HG03460 (cell line): ENCODE data around the gene GREB1.

Experiments used
- ATAC-seq: cut with Tn5 transposase; IDR thresholded peaks from one replicate; pipeline ENCODE4 v1.9.1; 2021; ENCODE audit not compliant: unreplicated experiment

GREB1 gene, protein sequence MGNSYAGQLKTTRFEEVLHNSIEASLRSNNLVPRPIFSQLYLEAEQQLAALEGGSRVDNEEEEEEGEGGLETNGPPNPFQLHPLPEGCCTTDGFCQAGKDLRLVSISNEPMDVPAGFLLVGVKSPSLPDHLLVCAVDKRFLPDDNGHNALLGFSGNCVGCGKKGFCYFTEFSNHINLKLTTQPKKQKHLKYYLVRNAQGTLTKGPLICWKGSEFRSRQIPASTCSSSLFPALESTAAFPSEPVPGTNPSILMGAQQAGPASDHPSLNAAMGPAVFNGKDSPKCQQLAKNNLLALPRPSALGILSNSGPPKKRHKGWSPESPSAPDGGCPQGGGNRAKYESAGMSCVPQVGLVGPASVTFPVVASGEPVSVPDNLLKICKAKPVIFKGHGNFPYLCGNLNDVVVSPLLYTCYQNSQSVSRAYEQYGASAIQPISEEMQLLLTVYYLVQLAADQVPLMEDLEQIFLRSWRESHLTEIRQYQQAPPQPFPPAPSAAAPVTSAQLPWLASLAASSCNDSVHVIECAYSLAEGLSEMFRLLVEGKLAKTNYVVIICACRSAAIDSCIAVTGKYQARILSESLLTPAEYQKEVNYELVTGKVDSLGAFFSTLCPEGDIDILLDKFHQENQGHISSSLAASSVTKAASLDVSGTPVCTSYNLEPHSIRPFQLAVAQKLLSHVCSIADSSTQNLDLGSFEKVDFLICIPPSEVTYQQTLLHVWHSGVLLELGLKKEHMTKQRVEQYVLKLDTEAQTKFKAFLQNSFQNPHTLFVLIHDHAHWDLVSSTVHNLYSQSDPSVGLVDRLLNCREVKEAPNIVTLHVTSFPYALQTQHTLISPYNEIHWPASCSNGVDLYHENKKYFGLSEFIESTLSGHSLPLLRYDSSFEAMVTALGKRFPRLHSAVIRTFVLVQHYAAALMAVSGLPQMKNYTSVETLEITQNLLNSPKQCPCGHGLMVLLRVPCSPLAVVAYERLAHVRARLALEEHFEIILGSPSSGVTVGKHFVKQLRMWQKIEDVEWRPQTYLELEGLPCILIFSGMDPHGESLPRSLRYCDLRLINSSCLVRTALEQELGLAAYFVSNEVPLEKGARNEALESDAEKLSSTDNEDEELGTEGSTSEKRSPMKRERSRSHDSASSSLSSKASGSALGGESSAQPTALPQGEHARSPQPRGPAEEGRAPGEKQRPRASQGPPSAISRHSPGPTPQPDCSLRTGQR (N-terminal part only)

DNA sequence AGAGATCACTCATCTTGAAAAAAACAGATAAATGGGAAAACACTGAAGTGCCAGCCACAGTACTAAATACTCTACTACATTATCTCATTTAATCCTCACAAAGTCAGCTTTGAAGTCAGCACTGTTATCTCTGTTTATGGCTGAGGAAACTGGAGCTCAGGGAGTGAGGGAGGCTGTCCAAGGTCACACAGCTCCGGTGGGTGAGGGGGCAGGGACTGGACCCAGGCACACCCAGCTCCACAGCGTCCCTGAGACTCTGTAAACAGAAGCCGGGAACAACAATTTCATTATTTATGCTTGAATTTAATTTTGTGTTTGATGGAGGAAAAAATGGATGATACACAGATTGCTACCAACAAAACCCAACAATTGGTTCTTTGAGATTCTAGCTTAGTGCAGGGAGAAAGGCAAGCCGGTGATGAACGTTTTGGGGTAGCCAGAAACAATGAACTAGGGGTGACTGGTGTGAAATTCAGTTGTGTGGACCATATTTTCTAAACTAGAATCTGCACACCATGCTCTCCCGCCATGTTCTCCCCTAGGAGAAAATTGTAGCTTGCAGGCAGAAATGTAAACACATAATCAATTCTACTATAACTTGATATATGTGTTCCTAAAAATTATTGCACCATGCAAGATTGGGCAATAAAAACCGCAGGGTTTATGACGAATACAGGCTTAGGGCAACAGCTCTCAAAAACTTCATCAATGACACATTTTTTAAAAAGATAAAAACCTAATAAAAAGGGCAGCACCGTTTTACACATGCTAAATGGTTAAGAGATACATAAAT is at the start of gene GREB1:
Gene GREB1 (plus strand): TSS at position 768 of the 793 bp plus-strand sequence. CDS start 22,570 bp downstream, outside the sequence.
- no peak for ATAC-seq

DNA sequence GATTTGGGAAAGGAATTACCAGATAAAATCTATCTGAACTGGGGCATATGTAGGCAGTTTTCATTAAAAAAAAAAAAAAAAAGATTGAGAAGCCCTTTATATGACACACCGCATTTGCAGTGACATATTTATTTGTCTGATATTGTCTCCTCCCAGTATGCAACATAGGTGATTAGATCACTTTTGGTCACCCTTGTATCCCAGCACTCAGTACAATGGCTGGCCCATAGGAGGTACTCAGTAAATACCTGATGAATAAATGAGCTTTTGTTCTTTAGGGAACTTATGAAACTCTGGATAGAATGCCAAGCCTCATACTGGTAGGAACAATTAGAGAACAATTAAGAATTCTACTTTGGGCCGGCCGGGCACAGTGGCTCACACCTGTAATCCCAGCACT is 45.0 kb upstream of the GREB1 start:
- ATAC-seq, result no peak

DNA sequence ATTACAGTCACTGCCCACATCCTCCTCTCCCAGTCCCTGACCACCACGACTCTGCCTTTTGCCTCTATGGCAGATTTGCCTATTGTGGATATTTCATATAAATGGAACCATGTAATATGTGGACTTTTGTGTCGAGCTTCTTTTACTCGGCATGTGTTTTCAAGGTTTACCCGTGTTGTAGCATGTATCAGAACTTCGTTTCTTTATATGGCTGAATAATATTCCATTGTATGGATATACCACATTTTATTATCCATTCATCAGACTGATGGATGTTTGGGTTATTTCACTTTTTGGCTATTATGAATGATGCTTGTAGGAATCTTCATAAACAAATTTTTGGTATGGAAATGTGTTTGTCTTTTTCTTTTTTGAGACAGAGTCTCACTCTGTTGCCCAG is 43.7 kb upstream of the GREB1 start:
- no peak for ATAC-seq

DNA sequence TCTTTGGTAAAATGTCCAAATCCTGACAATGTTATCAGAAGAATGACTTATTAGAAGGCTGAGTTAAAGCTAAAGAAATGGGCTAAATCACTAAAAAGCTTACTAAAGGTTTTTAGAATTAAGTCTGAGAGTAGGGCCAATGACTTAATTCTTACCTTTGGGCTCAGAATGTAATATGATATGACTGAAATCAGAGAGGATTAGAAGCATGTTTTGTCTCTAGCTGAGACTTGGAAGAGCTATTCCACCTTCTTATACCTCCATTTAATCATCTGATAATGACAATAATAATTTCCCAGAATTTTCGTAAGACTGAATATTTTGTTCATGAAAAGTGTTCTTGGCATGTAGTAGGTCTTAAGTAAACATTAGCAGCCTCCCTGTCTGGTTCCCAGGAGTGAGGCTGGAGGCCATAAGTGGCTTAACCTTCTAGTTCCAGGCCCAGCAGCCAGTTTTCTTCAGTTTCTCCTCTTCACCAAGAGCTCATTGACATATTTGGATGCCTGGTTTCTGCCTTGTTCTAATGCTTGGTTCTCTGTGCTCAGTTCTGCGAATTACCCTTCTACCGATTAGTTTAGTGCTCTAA is 42.4 kb upstream of the GREB1 start:
- no peak for ATAC-seq

DNA sequence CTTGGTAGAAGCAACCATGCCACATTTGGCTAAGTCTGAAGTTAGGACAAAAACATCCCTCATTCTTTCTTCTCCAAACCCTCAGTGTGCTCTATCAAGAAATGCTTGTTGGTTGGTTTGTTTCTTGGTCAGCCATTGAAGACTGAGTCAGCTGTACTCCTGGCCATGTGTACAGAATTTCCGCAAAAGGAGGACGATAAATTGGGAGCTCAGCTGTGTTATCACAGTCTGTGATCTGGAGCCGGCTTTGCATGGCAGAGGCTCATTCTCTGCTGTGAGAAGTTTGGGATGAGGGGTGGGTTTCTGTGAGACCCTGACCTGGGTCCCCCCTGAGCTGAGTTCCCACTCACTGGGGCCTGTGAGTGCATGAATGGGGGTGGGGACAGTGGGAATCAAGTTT is 41.6 kb upstream of the GREB1 start:
- ATAC-seq, result no peak

DNA sequence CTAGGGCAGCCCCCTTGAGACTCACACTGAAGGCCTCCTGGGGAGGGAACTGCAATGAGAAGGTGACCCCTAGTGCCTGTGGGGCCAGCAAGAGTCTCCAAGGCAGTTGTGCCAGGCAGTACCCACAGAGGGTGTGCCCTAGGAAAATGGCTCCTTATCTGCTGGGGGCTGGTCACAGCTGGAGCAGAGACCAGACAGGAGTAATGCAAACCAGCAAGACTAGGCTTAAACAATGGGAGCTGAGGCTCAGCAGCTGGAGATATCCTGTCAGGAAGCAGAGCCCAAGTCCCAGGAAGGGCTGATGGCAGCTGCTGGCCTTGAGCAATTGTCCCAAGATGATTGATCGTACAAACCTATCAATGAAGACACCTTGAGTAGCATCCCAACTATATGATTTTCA is 41.1 kb upstream of the GREB1 start:
- ATAC-seq, result no peak

DNA sequence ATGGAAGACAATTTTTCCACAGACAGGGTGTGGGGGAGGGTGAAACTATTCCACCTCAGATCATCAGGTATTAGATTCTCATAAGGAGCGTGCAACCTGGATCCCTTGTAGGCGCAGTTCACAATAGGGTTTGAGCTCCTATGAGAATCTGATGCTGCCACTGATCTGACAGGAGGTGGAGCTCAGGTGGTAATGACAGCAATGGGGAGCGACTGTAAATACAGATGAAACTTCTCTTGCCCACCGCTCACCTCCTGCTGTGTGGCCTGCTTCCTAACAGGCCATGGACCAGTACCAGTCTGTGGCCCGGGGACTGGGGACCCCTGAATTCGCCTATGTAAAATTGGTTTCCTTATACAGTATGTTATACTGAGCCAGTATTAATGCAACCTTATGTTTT is 40.6 kb upstream of the GREB1 start:
- ATAC-seq, result no peak

DNA sequence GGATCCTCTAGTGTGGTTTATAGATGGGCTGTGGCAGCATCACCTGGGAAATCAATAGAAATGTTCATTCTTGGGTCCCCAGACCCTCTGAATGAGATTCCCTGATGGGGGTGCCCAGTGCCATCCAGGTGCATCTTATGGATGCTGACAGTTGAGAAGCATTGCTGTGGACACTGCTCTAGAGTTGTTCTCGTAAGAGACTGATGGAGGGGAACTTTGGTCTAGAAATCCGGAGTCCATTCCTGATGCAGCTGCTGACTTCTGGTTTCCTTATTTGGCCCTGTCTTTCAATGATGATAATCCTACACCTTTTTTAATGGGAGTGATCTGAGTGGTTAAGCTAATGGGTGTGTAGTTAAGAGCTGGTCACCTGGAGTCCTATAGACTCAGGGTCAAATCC is 39.5 kb upstream of the GREB1 start:
- no peak for ATAC-seq

DNA sequence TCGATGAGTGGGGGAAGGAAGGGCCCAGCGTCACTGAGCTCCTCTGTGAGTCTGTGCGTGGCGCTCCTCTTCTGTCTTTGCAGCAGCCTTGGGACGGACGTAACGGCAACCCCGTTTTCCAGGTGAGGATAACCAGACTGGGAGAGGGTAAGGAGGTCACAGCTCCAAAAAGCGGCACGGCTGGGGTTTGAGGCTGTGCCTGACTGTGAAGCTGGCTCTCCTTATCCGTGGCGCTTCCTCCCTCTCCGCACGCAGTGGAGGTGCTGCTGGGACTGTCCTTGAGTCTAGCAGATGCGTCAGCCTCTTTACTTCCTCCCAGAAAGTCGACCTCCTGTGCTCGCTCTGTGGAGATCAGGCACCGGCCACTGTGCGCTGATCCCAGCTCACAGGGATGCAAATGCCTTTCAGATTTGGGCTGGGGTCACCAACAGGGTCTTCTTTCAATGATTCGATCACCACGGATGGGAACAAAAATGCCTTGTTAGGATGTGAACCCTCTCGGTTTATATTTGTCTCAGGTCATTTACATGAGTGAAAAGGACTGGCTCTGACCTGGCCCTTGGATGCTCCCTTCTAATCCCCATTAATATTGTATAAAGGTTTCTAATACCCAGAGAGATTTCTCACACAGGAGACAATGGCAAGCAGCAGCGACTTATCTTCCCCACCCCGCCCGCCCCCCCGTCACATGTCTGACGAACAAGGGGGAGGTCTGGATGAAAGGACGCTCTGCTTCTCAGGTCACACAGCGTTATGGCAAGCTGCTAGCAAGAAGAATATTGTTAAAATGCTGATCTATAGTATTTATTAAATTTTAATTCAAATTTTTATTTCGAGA is 37.8 kb upstream of the GREB1 start:
- no peak for ATAC-seq

DNA sequence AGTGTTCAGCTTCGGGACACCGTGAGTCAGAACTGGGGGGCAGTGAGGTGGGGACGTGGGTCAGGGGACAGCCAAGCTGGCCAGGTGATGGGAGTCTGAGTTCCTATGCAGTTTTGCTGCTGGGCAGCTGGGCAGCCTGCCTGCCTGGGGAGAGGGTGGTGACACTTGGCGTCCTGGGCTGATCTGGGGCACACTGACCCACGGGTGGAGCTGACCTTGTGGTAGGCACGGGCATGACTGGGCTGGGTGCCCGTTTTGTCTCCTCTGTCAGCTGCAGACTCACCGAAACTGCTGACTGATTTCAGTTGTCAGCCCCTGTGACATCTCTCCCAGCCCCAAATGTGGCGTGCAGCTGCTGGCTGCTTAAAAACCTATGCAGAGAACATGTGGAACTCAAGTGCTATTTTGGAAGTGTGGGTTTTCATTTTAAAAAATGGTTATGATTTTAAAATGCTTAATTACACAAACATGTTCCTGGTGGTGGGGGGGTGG is 35.3 kb upstream of the GREB1 start:
- ATAC-seq, result peak; percentile 53

DNA sequence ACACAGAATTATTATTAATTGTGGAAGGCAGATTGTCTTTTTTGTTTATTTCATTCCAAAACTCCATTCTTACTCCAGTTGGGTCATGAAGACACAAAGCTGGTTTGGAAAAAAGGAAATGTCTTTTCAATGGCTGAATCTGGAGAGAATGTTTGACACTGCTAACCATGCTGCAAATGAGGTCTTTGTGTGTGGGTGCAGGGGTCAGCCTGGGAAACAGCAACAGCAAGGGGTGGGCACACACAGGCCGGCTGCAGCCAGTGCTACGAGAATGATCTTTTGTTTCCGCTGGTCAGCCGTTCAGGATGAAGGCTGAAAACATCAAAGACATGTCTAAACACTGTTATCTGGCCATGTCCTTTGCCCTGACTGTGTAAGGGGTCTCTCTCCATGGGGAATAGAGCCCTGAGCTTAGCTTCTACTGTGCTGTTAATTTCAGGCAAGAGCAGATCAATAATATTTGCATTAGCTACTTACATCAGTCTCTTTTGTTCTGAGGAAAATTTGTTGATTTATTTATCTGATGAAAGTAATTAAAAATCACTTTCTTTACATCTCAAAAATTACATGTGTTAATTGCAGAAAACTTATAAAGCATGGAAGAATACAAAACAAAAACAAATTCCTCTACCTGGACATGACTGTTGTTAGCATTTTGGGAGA is 34.6 kb upstream of the GREB1 start:
- ATAC-seq, result no peak

DNA sequence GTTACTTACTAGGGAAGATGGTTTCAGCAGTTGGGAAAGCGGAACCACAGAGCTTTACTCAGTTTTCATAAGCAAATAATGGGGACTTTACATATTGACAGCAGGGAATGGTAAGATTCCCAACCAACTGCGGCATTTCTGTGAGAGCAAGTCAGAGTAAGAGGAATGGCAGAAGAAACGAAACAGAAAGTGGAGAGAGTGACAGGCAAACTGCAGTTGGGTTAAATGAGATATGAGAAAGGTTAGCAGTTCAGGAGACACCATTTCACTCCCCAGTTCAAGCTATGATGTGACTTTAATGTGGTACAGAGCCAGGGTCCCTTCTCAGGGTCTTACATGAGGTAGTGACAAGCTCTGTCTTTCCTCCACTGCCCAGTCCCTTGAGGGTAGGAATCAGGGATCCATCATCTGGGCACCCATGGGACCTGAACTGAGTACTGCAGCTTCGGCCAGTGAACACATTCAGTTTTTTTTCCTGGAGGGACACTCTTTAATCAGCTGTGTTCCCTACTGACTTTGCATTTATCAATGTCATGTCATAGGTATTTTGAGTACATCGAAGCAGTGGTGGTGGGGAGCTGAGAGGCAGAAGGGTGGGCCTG is 33.0 kb upstream of the GREB1 start:
- ATAC-seq, result no peak

DNA sequence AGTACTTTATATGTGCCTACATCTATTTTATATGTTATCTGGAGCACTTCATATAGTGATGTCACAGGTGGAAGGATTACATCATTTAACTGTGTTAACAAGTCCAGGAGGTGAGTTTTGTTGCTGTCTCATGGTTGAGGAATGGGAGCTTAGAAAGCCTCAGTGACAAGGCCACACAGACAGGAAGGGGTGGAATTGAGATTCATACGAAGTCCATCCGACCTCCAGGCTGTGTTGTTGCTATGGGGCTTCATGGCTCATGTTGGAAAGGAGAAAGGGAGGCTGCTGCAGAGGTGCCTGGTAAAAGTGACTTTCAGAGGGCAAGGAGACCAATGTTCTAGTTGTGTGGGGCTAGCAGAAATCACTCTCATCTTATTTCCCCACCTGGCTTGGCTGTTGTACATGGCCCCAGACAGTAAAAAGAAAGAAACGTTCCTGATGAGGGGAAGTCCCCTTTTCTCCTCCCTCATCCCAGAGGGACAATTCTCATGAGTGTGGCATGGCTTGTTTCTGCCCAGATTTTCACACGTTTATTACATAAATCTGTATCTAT is 31.0 kb upstream of the GREB1 start:
- ATAC-seq, result no peak

DNA sequence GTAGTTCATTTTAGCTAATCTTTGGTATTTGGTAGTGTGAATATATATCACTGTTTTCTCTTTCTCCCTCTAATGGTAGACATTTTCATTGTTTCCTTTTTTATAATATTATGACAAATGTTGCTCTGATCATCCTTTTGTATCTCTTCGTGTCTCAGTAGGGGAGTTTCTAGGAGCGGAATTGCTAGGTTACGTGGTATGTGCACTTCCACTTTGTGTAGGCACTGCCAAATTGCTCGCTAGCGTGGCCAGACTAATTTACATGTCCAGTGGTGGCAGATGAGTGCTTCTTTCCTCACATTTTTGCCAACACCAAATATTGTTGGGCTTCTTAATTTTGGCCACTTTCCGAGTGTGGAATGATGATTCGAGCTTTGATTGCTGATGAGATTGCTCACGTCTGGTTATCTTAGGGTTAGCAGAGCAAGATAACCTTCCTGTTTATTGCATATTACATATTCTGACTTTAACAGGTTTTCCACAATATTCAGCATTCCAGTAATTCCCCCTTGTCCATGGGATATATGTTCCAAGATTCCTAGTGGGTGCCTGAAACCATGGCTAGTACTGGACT is 30.4 kb upstream of the GREB1 start:
- no peak for ATAC-seq

DNA sequence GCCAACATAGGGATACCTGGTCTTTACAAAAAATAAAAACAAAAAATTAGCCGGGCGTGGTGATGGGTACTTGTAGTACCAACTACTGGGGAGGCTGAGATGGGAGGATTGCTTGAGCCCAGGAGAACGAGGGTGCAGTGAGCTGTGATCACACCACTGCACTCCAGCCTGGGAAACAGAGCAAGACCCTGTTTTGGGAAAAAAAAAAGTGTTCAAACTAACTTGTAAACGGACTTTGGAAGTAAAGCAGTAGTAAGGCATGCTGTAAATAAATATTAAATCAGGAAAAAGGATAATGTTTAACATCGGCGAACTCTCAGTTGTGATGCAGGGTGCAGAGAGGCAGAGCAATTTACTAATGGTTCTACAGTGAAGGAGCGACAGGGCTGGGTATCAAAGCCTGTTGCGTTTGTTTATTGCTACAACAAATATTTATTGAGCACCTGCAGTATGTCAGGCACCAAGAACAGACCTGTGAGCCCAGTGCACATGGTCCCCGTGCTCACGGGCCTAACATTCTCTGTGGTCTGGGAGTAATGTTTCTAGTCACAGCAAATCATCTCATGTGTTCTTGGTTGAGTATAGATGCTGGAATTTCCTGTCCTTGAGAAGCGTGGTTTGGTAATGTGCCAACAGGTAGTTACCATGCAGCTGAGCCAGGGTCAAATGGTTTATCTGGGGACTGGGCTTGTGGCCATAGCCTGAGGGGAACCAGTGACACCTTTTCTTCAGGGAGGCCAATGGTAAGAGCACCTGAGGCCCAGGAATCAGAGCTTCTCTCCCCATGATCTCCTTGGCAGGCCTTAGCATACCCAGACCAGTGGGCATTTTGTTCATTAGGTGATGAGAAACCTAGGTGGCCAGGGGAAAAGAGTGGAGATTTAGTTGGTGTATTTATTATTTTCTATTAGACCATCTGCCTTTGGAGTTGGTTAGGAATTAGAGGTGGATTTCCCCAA is 27.9 kb upstream of the GREB1 start:
- ATAC-seq, result no peak

DNA sequence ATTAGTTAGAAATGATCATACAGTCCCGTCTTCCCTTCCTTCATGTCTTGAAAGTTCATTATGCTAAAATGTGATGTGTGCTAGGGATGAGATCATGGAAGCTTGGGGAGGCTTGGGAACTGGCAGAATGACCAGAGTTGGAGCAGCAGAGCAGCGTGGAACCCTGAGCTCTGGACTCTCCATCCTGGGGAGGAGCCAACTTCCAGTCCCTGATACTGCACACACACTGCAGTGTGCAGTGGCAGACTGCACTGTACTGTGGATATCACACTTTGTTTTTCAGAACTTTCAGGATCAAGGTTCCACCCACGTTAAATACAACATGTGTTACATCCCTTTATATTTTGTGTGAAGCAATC is 27.3 kb upstream of the GREB1 start:
- ATAC-seq, result no peak

DNA sequence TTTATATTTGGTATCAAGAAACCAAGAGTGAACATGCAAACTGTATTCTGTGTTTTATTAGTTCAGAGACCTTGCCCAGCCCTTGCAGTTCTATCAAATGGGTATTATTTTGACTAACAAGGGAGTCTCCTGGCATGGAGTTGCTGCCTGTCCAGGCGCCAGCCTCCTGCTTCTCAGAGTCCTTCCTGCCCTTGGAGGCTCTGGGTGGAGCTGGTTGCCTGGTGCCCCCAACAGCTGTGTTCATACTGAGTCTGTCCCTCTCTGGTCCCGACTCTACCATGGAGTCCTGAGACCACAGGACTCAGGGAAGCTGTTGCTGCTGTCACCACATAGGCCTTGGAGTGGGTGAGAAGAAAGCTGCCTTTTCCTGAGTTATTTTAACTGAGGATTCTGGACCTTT is 26.3 kb upstream of the GREB1 start:
- no peak for ATAC-seq
